Measurements from ENCODE around the gene PRR4.

Gene PRR4

DNA sequence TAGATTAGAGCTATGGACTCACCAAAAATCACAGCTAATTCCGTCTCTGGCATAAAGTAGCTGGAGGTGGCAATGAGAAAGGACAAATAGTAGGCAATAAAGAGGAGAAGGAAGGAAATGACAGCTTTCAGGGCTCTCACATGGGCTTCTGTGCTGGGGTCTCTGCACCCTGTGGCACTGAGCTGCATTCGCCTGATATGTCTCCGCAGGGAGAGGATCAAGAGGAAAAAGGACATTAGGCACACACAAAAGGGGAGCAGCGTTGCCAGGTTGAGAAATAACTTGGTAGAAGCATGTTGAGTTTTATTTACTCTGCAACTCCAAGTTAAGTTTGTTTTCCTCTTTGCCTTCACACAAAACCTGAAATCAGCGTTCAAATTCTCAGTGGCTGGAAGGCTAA is 47.5 kb downstream of the PRR4 start:
- no peak for DNase-seq (ENCODE audit: low spot score)
